Medulla oblongata (tissue), 1 donor: ENCODE results near the gene KAT5.
A peak's percentile ranks its signal among the peaks of the same experiment; 100 is the strongest.
"Not testable (repeated sequence)": the region's sequence is repeated elsewhere in the genome, so short reads cannot be mapped to it uniquely, and the experiment has no call there.

ENCODE experiments used
- DNase-seq: peaks from one replicate; pipeline ENCODE4 v3.0.0-alpha.2; 2015; ENCODE audit errors: extremely low spot score

KAT5 gene

DNA sequence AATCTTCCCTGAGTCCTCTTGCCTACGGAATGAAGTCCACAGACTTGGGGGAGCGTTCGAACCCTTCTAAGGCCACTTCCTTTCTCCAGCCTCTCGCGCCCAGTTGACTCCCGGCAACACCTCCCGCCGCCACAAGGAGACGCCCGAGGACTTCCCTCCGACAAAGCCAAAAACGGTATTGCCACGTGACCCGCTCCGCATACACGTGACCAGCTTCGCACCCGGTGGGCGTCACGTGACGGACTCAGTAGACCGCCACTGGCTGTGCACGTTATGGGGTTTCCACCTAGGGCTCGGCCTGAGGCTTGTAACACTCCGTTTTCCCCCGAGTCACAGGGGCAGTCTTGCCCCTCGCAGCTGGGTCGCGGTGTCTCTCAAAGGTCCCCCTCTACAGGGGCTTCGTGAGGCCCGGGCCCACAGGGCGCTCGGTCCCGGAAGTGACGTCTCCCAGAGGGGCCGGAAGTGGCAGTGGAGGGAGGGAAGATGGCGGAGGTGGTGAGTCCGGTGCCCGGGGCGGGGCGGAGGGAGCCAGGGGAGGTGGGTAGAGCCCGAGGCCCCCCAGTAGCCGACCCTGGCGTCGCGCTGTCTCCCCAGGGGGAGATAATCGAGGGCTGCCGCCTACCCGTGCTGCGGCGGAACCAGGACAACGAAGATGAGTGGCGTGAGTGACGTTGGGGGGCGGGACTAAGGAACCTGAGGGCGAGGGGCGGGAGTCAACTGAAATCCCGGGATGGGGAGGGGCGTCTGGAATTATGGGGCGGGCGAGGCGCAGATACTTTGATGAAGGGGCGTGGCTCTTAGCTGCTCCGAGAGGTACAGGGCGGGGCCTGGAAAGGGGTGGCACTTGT is at the start of gene KAT5:
KAT5 (plus strand) TSS at position 468 of the 848 bp plus-strand sequence; CDS start at position 484, 16 bp downstream.
- DNase-seq = peak; percentile 98

DNA sequence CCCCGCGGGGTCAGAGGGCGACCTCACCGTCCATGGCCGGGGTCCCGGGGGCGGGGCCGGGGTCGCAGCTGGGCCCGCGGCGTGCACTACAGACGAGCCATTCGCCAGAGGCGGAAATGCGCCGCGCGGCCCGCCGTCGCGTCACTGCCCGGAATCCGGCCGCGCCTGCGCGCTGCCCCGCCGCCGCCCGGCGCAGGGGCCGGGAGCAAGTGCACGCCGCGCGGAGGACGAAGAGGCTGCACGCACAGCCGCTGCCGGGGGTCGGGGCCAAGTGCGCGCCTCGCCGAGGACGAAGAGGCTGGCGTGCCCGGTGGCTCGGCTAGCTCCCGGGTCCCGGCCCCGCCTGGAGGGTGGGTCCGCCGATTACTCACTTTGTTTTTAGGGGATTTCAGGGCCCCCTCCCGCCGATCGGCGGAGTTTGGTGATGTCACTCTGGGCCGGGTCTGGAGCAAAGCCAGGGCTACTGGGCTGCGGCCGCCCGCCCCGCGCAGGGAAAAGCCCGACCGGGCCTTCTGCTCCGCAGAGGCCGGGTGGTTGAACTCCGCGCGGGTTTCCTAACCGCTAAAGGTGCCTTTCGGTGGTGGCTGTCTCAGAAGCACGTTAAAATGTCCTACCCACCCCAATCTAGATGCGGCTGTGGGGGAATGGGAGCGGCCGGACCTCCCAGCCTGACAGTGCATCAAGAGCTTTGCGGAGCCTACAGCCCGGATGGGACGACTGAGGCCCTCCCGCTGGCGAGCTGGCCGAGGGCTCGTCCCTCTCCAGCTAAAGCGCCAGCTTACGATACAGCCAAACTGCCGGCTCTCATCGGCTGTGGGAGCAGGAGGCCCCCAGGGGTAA is 49.0 kb upstream of the KAT5 start, which contains the start of gene RELA:
RELA (minus strand) TSS at position 118 of the 840 bp plus-strand sequence; CDS start at position 34, 84 bp downstream.
- DNase-seq = peak; percentile 95

GRCh38 chr11:65663639-65664200 is 48.3 kb upstream of the KAT5 start:
- DNase-seq = peak; percentile 77

DNA sequence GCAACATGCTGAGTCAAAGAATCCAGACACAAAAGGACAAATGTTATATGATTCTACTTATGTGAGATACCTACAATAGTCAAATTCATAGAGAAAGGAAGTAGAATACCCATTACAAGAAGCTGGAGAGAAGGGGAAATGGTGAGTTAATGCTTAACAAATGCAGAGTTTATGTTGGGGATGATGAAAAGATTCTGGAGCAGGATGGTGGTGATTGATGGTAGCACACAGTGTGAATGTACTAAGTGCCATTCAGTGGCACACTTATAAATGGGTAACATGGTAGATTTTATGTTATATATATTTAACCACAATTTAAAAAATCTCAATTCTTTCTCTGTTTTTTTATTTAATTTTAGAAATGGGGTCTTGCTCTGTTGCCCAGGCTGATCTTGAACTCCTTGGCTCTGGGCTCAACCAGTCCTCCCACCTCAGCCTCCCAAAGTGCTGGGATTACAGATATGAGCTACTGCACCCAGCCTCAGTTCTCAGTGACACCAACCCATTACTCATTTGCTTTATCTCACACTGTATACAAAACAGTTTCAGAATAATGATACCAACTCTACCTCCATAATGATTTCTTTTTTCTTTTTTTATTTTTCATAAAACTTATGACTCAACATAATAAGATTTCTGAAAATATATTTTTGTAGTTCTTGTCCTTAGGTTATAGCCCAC is 39.7 kb upstream of the KAT5 start:
- no peak for DNase-seq

DNA sequence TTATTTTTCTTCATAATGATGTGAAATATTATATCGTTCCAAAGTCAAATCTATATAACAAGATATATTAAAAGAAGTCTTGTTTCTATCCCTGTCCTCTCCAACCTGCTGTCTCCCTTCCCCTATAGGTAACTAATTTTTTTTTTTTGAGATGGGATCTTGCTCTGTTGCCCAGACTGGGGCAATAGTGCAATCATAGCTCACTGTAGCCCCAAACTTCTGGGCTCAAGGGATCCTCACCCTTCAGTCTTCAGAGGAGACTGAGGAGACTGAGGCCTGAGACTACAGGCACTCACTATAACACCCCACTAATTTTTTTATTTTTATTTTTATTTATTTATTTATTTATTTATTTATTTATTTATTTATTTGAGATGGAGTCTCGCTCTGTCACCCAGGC is 39.1 kb upstream of the KAT5 start:
- no peak for DNase-seq

GRCh38 chr11:65680192-65680743 is 31.8 kb upstream of the KAT5 start:
- no peak for DNase-seq

DNA sequence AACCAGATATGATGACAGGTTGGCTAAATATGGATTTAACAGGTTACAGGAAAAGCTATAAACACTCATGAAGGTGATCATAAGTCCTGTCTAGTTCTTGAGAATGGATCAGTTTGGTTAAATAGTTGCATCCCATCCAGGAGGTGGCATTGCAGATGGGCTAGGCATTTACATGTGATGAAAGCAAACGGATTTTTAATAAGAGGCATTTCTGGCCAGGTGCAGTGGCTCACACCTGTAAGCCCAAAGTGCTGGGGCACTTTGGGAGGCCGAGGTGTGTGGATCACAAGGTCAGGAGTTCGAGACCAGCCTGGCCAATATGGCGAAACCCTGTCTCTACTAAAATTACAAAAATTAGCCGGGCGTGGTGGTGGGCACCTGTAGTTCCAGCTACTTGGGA is 28.6 kb upstream of the KAT5 start:
- not testable (repeated sequence) for DNase-seq

DNA sequence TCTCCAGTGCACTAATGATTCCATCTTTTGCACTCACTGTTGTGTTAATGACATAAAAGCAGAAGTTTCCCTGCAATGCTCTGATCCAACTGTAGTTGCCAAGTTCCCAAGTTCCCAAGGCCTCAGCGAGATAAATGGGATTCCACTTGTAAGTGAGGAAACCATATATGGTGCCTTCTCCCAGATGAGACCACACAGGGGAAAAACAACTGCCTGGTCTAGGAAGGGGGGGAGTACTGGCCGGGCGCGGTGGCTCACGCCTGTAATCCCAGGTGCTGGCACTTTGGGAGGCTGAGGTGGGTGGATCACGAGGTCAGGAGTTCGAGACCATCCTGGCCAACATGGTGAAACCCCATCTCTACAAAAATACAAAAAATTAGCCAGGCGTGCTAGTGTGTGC is 26.1 kb upstream of the KAT5 start:
- DNase-seq = no peak

DNA sequence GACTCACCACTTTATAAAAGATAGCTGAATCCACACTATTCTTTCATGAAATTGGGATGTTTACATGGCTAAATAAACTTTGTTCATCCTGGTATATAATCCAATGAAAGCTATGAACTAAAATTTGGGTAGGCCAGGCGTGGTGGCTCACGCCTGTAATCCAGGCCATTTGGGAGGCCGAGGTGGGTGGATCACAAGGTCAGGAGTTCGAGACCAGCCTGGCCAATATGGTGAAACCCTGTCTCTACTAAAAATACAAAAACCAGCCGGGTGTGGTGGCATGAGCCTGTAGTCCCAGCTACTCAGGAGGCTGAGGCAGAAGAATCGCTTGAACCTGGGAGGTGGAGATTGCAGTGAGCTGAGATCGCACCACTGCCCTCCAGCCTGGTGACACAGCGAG is 20.2 kb upstream of the KAT5 start:
- DNase-seq = not testable (repeated sequence)

DNA sequence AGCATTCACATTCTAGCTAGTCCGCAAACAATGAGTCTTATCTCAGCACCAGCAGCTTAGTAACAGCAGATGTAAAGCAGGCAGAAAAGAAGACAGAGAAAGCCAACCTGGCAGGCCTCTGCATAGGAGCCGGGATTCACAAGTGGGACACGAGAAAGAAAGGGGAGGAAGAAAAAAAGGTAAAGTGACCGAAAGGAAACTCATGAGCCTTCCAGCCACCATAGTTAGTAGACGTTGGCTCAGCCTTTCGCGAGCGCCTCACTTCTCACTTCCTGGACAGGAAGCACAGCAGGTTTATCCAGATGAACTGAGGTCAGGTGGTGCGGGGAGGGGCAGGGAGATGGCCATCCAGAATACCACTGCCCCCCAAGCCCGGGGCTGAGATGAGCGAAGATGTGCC is 19.7 kb upstream of the KAT5 start:
- DNase-seq = no peak

- peak; percentile 76 for DNase-seq
Observed at GRCh38 chr11:65695459-65696241, 16.4 kb upstream of the KAT5 start.

- no peak for DNase-seq
Observed at GRCh38 chr11:65696802-65697552, 15.1 kb upstream of the KAT5 start.

- no peak for DNase-seq
Observed at GRCh38 chr11:65698205-65698604, 13.8 kb upstream of the KAT5 start.

DNA sequence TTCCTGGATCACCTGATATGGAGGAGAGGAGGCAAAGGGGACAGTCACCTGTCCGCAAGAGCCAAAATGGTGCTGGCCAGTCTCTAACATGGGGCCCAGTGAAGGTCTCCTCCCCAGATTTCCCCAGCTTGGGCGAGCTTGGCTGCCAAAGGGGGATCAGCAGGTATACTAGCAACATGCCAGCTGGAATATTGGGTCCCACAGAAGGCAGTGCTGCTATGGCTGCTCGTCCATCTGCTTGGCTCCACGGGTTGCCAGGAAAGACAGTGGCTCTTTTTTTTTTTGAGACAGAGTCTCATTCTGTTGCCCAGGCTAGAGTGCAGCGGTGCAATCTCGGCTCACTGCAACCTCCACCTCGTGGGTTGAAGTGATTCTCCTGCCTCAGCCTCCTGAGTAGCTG is 12.7 kb upstream of the KAT5 start:
- DNase-seq = no peak

GRCh38 chr11:65700399-65700798 is 11.7 kb upstream of the KAT5 start:
- no peak for DNase-seq

DNA sequence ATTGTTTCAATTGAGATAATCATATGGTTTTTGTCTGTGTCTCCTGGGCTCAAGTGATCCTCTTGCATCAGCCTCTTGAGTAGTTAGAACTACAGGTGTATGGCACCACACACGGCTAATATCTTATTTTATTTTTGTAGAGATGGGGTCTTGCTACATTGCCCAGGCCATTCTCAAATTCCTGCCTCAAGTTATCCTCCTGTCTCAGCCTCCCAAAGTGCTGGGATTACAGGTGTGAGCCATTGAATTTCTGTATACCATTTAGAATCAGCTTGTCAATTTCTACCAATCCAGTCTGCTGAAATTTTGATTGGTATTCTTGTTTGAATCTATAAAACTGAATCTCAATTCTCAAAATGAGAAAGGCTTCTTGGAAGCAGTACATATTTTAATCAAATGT is 10.4 kb upstream of the KAT5 start:
- DNase-seq = no peak

DNA sequence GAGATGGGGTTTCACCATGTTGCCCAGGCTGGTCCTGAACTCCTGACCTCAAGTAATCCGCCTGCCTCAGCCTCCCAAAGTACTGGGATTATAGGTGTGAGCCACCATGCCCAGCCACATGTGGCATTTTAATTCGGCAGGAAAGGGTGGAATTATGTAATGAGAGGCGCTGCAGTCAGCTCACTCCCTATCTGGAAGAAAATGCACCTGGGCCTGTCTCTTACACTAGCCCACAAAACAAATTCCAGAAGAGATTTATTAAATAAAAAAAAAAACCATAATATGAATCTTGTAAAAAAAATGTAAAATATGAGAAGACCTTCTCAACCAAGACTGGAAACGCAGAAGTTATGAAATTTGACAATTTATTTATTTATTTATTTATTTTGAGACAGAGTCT is 8.2 kb upstream of the KAT5 start:
- no peak for DNase-seq

DNA sequence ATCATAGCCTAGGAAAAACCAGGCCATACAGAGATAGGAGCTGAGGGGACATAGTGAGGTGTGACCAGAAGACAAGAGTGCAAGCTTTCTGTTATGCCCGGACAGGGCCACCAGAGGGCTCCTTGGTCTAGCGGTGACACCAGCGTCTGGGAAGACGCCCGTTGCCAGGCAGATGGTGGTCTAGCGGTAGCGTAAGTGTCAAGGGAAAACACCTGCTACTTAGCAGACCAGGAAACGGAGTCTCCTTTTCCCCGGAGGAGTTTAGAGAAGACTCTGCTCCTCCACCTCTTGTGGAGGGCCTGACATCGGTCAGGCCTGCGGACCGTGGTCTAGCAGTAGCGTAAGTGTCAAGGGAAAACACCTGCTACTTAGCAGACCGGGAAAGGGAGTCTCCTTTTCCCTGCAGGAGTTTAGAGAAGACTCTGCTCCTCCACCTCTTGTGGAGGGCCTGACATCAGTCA is 5.7 kb upstream of the KAT5 start:
- peak; percentile 52 for DNase-seq

DNA sequence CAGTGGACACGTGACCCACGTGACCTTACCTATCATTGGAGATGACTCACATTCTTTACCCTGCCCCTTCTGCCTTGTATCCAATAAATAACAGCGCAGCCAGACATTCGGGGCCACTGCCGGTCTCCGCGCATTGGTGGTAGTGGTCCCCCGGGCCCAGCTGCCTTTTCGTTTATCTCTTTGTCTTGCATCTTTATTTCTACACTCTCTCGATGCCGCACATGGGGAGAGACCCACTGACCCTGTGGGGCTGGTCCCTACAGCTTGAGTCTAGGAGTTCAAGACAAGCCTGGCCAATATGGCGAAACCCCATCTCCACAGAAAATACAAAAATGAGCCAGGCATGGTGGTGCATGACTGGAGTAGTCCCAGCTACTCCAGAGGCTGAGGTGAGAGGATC is 5.0 kb upstream of the KAT5 start:
- DNase-seq = not testable (repeated sequence)

DNA sequence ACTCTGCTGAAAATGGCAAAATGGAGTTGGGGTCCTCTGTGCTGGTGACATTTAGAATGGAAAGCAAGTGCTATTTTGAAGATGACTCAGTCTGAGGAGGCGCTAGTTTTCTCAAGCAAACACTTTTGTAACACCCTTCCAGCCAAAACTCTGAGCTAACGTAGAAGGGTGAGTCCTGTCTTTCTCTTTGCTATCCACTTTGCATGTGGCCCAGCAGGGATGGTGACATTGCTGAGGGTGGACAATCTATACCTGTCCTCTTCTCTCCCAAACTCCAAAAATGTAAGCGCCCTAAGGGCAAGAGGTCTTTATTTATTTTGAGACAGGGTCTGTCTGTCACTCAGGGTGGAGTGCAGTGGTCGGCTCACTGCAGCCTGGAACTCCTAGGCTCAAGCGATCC is 3.6 kb upstream of the KAT5 start:
- no peak for DNase-seq
